Right lung (tissue), 5 donors: ENCODE results near the gene GJB6. TPM values are rescaled to one million over a fixed set of nuclear protein-coding genes. Genes with fewer than 3 reads are reported as not detected.

ENCODE experiments used
- DNase-seq, 2 donors: peaks; one replicate each; pipeline ENCODE4 v3.0.0-alpha.2; 2013
- polyA plus RNA-seq, 5 donors: library from polyadenylated mRNA; unstranded; fragments of 120-200 nt; gene quantifications; one replicate each; pipeline versions ENCODE4 v1.2.1 to v1.2.3, GENCODE V29; 2013; ENCODE audit warnings: inconsistent platforms in 1 of 5, low replicate concordance in 1 of 5; ENCODE audit not compliant: insufficient read length in 5 of 5, insufficient read depth in 1 of 5

The GJB6 gene
- polyA plus RNA-seq, 5 donors = 0.75 to 1.5 (median 0.83) TPM

- no peak for DNase-seq
Observed at GRCh38 chr13:20227730-20228129, 4.4 kb downstream of the GJB6 start.

- no peak for DNase-seq
Observed at GRCh38 chr13:20227288-20227687, 4.8 kb downstream of the GJB6 start.

- DNase-seq = no peak
Observed at GRCh38 chr13:20222553-20222952, 9.6 kb downstream of the GJB6 start.

- no peak for DNase-seq
Observed at GRCh38 chr13:20221772-20222171, 10.3 kb downstream of the GJB6 start.

- no peak for DNase-seq
Observed at GRCh38 chr13:20219577-20219976, 12.5 kb downstream of the GJB6 start.

GRCh38 chr13:20217168-20217567 lies 15.0 kb downstream of the GJB6 start:
- no peak for DNase-seq

GRCh38 chr13:20209948-20210347 lies 22.2 kb downstream of the GJB6 start:
- DNase-seq = no peak

- no peak for DNase-seq
Observed at GRCh38 chr13:20206698-20207235, 25.4 kb downstream of the GJB6 start.

- no peak for DNase-seq
Observed at GRCh38 chr13:20206065-20206697, 25.9 kb downstream of the GJB6 start.

GRCh38 chr13:20198781-20199180 lies 33.3 kb downstream of the GJB6 start:
- DNase-seq = no peak

- DNase-seq = no peak
Observed at GRCh38 chr13:20197361-20197834, 34.7 kb downstream of the GJB6 start.

GRCh38 chr13:20195801-20196200 lies 36.3 kb downstream of the GJB6 start:
- no peak for DNase-seq

- no peak for DNase-seq
Observed at GRCh38 chr13:20193907-20194631, 38.0 kb downstream of the GJB6 start.

GRCh38 chr13:20193162-20193906 lies 38.8 kb downstream of the GJB6 start:
- DNase-seq = no peak

- no peak for DNase-seq
Observed at GRCh38 chr13:20192836-20193161, 39.3 kb downstream of the GJB6 start, which contains the start of gene GJB2. GJB2 (minus strand) TSS chr13:20192938; CDS start chr13:20189581, 3,357 bp downstream.

- DNase-seq = no peak
Observed at GRCh38 chr13:20192158-20192835, 39.8 kb downstream of the GJB6 start.

GRCh38 chr13:20191311-20192157 lies 40.6 kb downstream of the GJB6 start:
- DNase-seq = no peak

- DNase-seq = no peak
Observed at GRCh38 chr13:20190481-20191310, 41.4 kb downstream of the GJB6 start.

GRCh38 chr13:20190076-20190475 lies 42.0 kb downstream of the GJB6 start:
- no peak for DNase-seq
